HCT116 (cell line): Measurements from ENCODE around the gene PRRC2A. TPM values are rescaled to one million over a fixed set of nuclear protein-coding genes. Genes with fewer than 3 reads are reported as not detected.

ENCODE experiments used
- ATAC-seq: fragments of 200-7000 bp; cut with Tn5 transposase; 2 replicates; pipeline ENCODE4 v1.9.1; 2020; ENCODE audit warnings: mild to moderate bottlenecking, moderate library complexity
- BruUV-seq: library from RNA; stranded (reverse); fragments of 400-500 nt; replicated peaks from 2 replicates; lab custom pipeline; 2021; lab: Mats Ljungman, UMichigan
- CTCF ChIA-PET: fragments of 300-600 bp; sonication (Branson Sonifier 250); formaldehyde crosslinking; loops from one replicate; lab custom pipeline; 2021; ENCODE audit warnings: antibody characterized with exemption; lab: Charles Lee
- POLR2A ChIA-PET: fragments of 300-600, 350-600 bp; sonication (Branson Sonifier 250); formaldehyde crosslinking; loops from one replicate; lab custom pipeline; 2021; ENCODE audit warnings: antibody characterized with exemption; lab: Charles Lee
- RAD21 ChIA-PET, 2 experiments: fragments of 300-600 bp; sonication (Branson Sonifier 250); formaldehyde crosslinking; loops; one replicate each; lab custom pipeline; 2023; ENCODE audit warnings: low total read pairs in 2 of 2; ENCODE audit not compliant: uncharacterized antibody in 2 of 2, unreplicated experiment in 2 of 2, low non-redundant PET in 1 of 2; lab: Charles Lee
- DNase-seq: peaks from one replicate; pipeline ENCODE4 v3.0.0-alpha.2; 2010; ENCODE audit warnings: low read depth, low spot score
- H2AFZ ChIP-seq: fragments of 200-600 bp; shearing (Covaris generic), sonication (generic); 2 replicates; pipeline ENCODE4 v1.6.1; 2017; ENCODE audit warnings: low read depth, mixed run types, mixed read lengths, antibody characterized with exemption, low read length; ENCODE audit not compliant: poor library complexity, severe bottlenecking
- H3K27ac ChIP-seq: 2 replicates; pipeline ENCODE4 v1.5.1; 2012; ENCODE audit warnings: low read depth, low read length
- H3K27me3 ChIP-seq: fragments of 200-600 bp; sonication (generic); 2 replicates; pipeline ENCODE4 v1.6.1; 2016; ENCODE audit warnings: mixed run types, low read length, mixed read lengths; ENCODE audit not compliant: insufficient read depth
- H3K36me3 ChIP-seq, 2 experiments: fragments of 200-500 bp in 1 of 2; fragments of 200-600 bp in 1 of 2; sonication (Bioruptor generic) in 1 of 2; sonication (generic) in 1 of 2; 2 replicates each; pipeline versions ENCODE4 v1.5.1 to v1.6.1; 2014 to 2016; ENCODE audit warnings: low read length in 2 of 2, inconsistent platforms in 1 of 2, mixed read lengths in 1 of 2, mixed run types in 1 of 2; ENCODE audit not compliant: insufficient read depth in 2 of 2, control insufficient read depth in 1 of 2
- H3K4me1 ChIP-seq, 2 experiments: fragments of 200-600 bp in 1 of 2; sonication (generic) in 1 of 2; 2 replicates each; pipeline versions ENCODE4 v1.5.1 to v1.6.1; 2012 to 2017; ENCODE audit warnings: low read length in 2 of 2, inconsistent platforms in 1 of 2, mild to moderate bottlenecking in 1 of 2, mixed read lengths in 1 of 2, mixed run types in 1 of 2, moderate library complexity in 1 of 2; ENCODE audit not compliant: insufficient read depth in 2 of 2, control insufficient read depth in 1 of 2
- H3K4me2 ChIP-seq: fragments of 200-600 bp; sonication (generic); 2 replicates; pipeline ENCODE4 v1.6.1; 2017; ENCODE audit warnings: mixed run types, low read length, mixed read lengths
- H3K4me3 ChIP-seq, 2 experiments: fragments of 200-600 bp in 1 of 2; sonication (generic) in 1 of 2; replicated peaks in 1 of 2; 2 replicates each; pipeline ENCODE4 v1.5.1; 2011 to 2016; ENCODE audit warnings: low read length in 2 of 2, control low read depth in 1 of 2, low read depth in 1 of 2, mild to moderate bottlenecking in 1 of 2, mixed read lengths in 1 of 2, mixed run types in 1 of 2
- H3K79me2 ChIP-seq: fragments of 200-600 bp; sonication (generic); 2 replicates; pipeline ENCODE4 v1.6.1; 2017; ENCODE audit warnings: mild to moderate bottlenecking, mixed run types, low read length, moderate library complexity, mixed read lengths; ENCODE audit not compliant: insufficient read depth
- H3K9ac ChIP-seq: fragments of 200-600 bp; sonication (generic); 2 replicates; pipeline ENCODE4 v1.6.1; 2016; ENCODE audit warnings: low read length, mixed read lengths
- H3K9me2 ChIP-seq: fragments of 200-600 bp; sonication (generic), shearing (Covaris generic); 2 replicates; pipeline ENCODE4 v1.6.1; 2017; ENCODE audit warnings: mixed run types, mild to moderate bottlenecking, moderate library complexity; ENCODE audit not compliant: insufficient read depth
- H3K9me3 ChIP-seq, 2 experiments: fragments of 200-500 bp in 1 of 2; fragments of 200-600 bp in 1 of 2; sonication (Bioruptor generic) in 1 of 2; sonication (generic) in 1 of 2; 2 replicates each; pipeline ENCODE4 v1.6.1; 2014 to 2017; ENCODE audit warnings: low read length in 2 of 2, mixed read lengths in 2 of 2, inconsistent platforms in 1 of 2, low read depth in 1 of 2, mild to moderate bottlenecking in 1 of 2, mixed run types in 1 of 2, moderate library complexity in 1 of 2; ENCODE audit not compliant: control insufficient read depth in 1 of 2, insufficient read depth in 1 of 2
- H4K20me1 ChIP-seq: fragments of 200-600 bp; sonication (generic), shearing (Covaris generic); 2 replicates; pipeline ENCODE4 v1.6.1; 2017; ENCODE audit warnings: mixed run types, mild to moderate bottlenecking, moderate library complexity; ENCODE audit not compliant: insufficient read depth
- CEBPB ChIP-seq: IDR thresholded peaks from 2 replicates; pipeline ENCODE4 v1.6.1; 2012; ENCODE audit warnings: low read depth
- EGR1 ChIP-seq: IDR thresholded peaks from 2 replicates; pipeline ENCODE4 v1.6.1; 2012; ENCODE audit warnings: low read depth
- ELF1 ChIP-seq: IDR thresholded peaks from 2 replicates; pipeline ENCODE4 v1.6.1; 2012; ENCODE audit warnings: low read depth, borderline replicate concordance
- EZH2 ChIP-seq: fragments of 200-600 bp; sonication (generic); IDR thresholded peaks from 2 replicates; pipeline ENCODE4 v1.6.1; 2017; ENCODE audit warnings: antibody characterized with exemption, mixed run types
- EZH2phosphoT487 ChIP-seq: fragments of 200-600 bp; IDR thresholded peaks from 2 replicates; pipeline ENCODE4 v1.6.1; 2018; ENCODE audit warnings: antibody characterized with exemption, borderline replicate concordance
- FOSL1 ChIP-seq: IDR thresholded peaks from 2 replicates; pipeline ENCODE4 v1.6.1; 2012; ENCODE audit warnings: low read depth
- JUND ChIP-seq: IDR thresholded peaks from 2 replicates; pipeline ENCODE4 v1.6.1; 2012
- POLR2A ChIP-seq: IDR thresholded peaks from 2 replicates; pipeline ENCODE4 v1.7.0; 2011; ENCODE audit warnings: borderline replicate concordance; ENCODE audit not compliant: insufficient read depth, insufficient read length; ENCODE audit errors: extremely low read depth
- POLR2AphosphoS5 ChIP-seq: IDR thresholded peaks from 2 replicates; pipeline ENCODE4 v1.6.1; 2011; ENCODE audit warnings: mild to moderate bottlenecking, low read depth, low read length, moderate library complexity
- RAD21 ChIP-seq: IDR thresholded peaks from 2 replicates; pipeline ENCODE4 v1.6.1; 2012; ENCODE audit warnings: low read depth, mild to moderate bottlenecking
- SIN3A ChIP-seq: IDR thresholded peaks from 2 replicates; pipeline ENCODE4 v1.6.1; 2012; ENCODE audit warnings: low read depth
- SRF ChIP-seq: IDR thresholded peaks from 2 replicates; pipeline ENCODE4 v1.6.1; 2012; ENCODE audit warnings: low read depth
- TCF7L2 ChIP-seq: IDR thresholded peaks from 2 replicates; pipeline ENCODE4 v1.7.0; 2011; ENCODE audit warnings: borderline replicate concordance, inconsistent platforms; ENCODE audit not compliant: insufficient read depth, insufficient read length; ENCODE audit errors: extremely low read depth
- YY1 ChIP-seq: IDR thresholded peaks from 2 replicates; pipeline ENCODE4 v1.6.1; 2011; ENCODE audit warnings: low read length, low read depth, moderate library complexity, mild to moderate bottlenecking; ENCODE audit not compliant: insufficient replicate concordance; ENCODE audit errors: extremely low read depth
- intact Hi-C: fragments of 100-400 bp; cut with micrococcal nuclease; formaldehyde crosslinking; loops from 2 replicates; pipeline ENCODE4 v1.10.0; 2022
- total RNA-seq: library from RNA; stranded (reverse); gene quantifications from one replicate; pipeline ENCODE4 v1.2.1, GENCODE V29; 2021; ENCODE audit not compliant: unreplicated experiment
- TF ChIP-seq, protein P1 (sequence below): IDR thresholded peaks from 2 replicates; pipeline ENCODE4 v1.6.1; 2012; ENCODE audit warnings: low read depth
- TF ChIP-seq, protein P2 (sequence below): IDR thresholded peaks from 2 replicates; pipeline ENCODE4 v1.6.1; 2011; ENCODE audit warnings: mild to moderate bottlenecking, low read length, moderate library complexity; ENCODE audit not compliant: insufficient replicate concordance; ENCODE audit errors: extremely low read depth
- TF ChIP-seq, protein P3 (sequence below), 3 experiments: fragments of 200-600 bp in 1 of 3; sonication (generic) in 1 of 3; IDR thresholded peaks in 2 of 3; conservative IDR thresholded peaks in 1 of 3; 2 replicates each; pipeline ENCODE4 v1.5.1; 2012 to 2017; ENCODE audit warnings: low read depth in 2 of 3, low read length in 2 of 3, antibody characterized with exemption in 1 of 3, borderline replicate concordance in 1 of 3, control low read depth in 1 of 3, mild to moderate bottlenecking in 1 of 3, mixed read lengths in 1 of 3, mixed run types in 1 of 3, moderate library complexity in 1 of 3; ENCODE audit not compliant: insufficient read depth in 1 of 3
- TF ChIP-seq, protein P4 (sequence below): IDR thresholded peaks from 2 replicates; pipeline ENCODE4 v1.6.1; 2012

Gene PRRC2A
- total RNA-seq, 1 experiment from 2014 or later: 250 TPM

DNA sequence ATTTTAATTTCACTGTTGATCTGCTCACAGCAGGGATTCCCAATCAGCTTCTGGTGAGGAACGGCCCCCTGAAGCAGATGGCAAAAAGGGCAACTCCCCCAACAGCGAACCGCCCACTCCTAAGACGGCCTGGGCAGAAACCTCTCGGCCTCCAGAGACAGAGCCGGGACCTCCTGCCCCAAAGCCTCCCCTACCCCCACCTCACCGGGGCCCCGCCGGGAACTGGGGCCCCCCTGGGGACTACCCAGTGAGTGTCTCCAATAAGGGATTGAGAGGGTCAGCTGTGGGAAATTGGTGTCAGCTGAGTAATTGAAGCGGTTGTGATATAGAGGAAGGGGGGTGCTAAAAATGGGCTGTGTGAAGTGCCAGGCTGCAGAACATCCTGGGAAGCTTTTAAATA, 6.4 kb downstream of the PRRC2A start:
- ChIA-PET POLR2A (no interaction called here), CTCF (no interaction called here), RAD21 (no interaction called here)
- peaks cover 90% of the 10 kb centered on the region for H3K79me2 ChIP-seq
- no peaks in the 10 kb centered on the region for H3K9me3 ChIP-seq
- TF ChIP-seq YY1 (no peak), TCF7L2 (no peak), JUND (no peak), RAD21 (no peak), EGR1 (no peak), POLR2A (no peak), EZH2 (no peak), FOSL1 (no peak), SRF (no peak), CEBPB (no peak), POLR2AphosphoS5 (no peak), SIN3A (no peak), ELF1 (no peak), EZH2phosphoT487 (no peak)
- TF ChIP-seq, protein P1, sequence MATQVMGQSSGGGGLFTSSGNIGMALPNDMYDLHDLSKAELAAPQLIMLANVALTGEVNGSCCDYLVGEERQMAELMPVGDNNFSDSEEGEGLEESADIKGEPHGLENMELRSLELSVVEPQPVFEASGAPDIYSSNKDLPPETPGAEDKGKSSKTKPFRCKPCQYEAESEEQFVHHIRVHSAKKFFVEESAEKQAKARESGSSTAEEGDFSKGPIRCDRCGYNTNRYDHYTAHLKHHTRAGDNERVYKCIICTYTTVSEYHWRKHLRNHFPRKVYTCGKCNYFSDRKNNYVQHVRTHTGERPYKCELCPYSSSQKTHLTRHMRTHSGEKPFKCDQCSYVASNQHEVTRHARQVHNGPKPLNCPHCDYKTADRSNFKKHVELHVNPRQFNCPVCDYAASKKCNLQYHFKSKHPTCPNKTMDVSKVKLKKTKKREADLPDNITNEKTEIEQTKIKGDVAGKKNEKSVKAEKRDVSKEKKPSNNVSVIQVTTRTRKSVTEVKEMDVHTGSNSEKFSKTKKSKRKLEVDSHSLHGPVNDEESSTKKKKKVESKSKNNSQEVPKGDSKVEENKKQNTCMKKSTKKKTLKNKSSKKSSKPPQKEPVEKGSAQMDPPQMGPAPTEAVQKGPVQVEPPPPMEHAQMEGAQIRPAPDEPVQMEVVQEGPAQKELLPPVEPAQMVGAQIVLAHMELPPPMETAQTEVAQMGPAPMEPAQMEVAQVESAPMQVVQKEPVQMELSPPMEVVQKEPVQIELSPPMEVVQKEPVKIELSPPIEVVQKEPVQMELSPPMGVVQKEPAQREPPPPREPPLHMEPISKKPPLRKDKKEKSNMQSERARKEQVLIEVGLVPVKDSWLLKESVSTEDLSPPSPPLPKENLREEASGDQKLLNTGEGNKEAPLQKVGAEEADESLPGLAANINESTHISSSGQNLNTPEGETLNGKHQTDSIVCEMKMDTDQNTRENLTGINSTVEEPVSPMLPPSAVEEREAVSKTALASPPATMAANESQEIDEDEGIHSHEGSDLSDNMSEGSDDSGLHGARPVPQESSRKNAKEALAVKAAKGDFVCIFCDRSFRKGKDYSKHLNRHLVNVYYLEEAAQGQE: no peak
- TF ChIP-seq, protein P2, sequence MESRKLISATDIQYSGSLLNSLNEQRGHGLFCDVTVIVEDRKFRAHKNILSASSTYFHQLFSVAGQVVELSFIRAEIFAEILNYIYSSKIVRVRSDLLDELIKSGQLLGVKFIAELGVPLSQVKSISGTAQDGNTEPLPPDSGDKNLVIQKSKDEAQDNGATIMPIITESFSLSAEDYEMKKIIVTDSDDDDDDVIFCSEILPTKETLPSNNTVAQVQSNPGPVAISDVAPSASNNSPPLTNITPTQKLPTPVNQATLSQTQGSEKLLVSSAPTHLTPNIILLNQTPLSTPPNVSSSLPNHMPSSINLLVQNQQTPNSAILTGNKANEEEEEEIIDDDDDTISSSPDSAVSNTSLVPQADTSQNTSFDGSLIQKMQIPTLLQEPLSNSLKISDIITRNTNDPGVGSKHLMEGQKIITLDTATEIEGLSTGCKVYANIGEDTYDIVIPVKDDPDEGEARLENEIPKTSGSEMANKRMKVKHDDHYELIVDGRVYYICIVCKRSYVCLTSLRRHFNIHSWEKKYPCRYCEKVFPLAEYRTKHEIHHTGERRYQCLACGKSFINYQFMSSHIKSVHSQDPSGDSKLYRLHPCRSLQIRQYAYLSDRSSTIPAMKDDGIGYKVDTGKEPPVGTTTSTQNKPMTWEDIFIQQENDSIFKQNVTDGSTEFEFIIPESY: no peak
- TF ChIP-seq, protein P3, sequence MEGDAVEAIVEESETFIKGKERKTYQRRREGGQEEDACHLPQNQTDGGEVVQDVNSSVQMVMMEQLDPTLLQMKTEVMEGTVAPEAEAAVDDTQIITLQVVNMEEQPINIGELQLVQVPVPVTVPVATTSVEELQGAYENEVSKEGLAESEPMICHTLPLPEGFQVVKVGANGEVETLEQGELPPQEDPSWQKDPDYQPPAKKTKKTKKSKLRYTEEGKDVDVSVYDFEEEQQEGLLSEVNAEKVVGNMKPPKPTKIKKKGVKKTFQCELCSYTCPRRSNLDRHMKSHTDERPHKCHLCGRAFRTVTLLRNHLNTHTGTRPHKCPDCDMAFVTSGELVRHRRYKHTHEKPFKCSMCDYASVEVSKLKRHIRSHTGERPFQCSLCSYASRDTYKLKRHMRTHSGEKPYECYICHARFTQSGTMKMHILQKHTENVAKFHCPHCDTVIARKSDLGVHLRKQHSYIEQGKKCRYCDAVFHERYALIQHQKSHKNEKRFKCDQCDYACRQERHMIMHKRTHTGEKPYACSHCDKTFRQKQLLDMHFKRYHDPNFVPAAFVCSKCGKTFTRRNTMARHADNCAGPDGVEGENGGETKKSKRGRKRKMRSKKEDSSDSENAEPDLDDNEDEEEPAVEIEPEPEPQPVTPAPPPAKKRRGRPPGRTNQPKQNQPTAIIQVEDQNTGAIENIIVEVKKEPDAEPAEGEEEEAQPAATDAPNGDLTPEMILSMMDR (IDR thresholded peaks at IDR 0.05 in 2 of 3, conservative IDR thresholded peaks at IDR 0.05 in 1 of 3; ENCODE audit: borderline replicate concordance in 1 of 3, insufficient read depth in 1 of 3, low read depth in 2 of 3, low read length in 2 of 3): no peak
- TF ChIP-seq, protein P4, sequence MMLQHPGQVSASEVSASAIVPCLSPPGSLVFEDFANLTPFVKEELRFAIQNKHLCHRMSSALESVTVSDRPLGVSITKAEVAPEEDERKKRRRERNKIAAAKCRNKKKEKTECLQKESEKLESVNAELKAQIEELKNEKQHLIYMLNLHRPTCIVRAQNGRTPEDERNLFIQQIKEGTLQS: no peak
- TF ChIP-seq, all 23 proteins: peak for 0
- H3K4me3 ChIP-seq: no peak overlapping the region
- H4K20me1 ChIP-seq: no peaks in the 10 kb centered on the region
- H3K9ac ChIP-seq: no peak overlapping the region
- no peak for ATAC-seq
- BruUV-seq: no TSS peak
- peaks cover 6 to 7% of the 10 kb centered on the region in 2 experiments; a peak in 3 of 4 replicates for H3K4me1 ChIP-seq
- H3K4me2 ChIP-seq: no peak overlapping the region
- H3K9me2 ChIP-seq: no peaks in the 10 kb centered on the region
- intact Hi-C loops: no loop called here
- DNase-seq: no peak
- H3K27ac ChIP-seq: no peak overlapping the region
- peaks cover 54 to 97% of the 10 kb centered on the region in 2 experiments for H3K36me3 ChIP-seq
- H3K27me3 ChIP-seq: no peaks in the 10 kb centered on the region
- H2AFZ ChIP-seq: no peak overlapping the region
